AG08396 (cell line): Measurements from ENCODE around the gene UBE2Q2.

ENCODE experiments used
- DNase-seq: peaks from one replicate; pipeline ENCODE4 v3.0.0; 2012; ENCODE audit warnings: low spot score, mixed read lengths

The UBE2Q2 gene

DNA sequence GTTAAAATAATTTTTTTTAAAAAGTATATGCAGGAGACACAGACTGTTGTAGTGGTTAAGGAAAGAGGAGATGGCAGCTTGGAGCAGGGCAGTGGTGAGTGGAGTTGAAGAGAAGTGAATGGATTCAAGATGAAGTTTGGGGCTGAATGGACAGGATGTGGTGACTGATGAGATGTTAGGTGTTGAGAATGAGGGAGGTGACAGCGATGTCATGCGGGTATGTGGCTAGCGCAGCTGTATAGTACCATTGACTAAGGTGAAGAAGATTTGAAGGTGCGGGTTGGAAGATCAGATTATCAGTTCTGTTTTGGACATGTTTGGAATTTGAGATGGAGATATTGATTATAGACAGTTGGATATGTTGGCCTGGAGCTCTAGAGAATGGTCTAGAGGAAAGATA, 80.5 kb downstream of the UBE2Q2 start:
- DNase-seq, result no peak

DNA sequence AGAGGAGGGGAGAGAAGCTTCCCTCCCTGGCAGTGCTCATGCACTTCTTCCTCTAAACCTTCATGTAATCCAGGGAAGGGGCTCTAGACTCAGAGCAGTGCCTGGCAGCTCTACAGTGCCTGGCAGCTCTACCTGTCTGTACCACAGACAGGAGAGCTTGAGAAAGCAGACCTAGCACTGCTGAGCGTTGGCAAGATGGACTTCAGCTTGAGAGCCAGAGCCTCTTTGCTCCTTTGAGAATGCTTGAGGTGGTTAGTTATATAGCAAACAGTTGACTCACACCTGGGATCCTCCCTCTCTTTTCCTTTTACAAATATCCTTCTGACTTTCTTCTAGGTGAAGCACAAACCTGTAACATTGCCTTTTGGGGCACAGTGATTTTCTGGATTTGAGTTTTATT, 81.3 kb downstream of the UBE2Q2 start:
- DNase-seq, result no peak

DNA sequence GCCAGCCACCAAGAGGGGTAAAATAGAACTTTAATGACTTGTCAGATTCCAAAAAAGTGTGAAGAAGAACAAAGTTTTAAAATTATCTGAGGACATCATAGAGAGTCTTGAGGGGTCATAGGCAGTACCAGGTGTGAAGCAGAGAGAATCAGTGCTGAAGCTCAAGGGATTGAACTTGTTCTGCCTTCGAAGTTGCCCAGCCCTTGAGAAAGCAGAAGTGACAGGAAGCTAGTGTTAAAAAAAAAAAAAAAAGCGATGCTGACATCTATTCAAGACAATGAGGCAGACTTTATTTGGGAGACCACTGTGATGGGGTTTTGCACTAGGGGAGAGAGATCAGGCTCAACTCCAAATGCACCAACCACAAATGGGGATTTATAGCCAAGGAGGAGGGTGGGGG, 82.2 kb downstream of the UBE2Q2 start:
- no peak for DNase-seq

DNA sequence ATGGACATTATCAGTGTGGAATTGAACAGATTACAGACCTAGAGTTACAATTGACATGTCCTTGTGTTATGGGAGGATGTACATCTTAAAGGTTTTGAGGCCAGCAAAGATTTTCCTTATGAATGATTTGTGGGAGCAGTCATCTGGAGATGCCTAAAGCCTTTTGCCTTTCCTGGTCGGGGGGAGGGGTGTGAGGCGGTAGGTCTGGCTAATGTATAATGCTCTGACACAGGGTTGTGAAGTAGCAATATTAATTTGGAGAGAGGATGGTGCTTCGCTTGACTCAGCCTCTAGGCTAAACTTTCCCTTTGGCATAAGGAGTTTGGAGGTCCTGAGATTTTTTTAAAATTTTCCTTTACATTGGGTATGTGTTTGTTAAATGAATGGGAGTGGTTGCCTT, 83.7 kb downstream of the UBE2Q2 start:
- DNase-seq, result no peak

DNA sequence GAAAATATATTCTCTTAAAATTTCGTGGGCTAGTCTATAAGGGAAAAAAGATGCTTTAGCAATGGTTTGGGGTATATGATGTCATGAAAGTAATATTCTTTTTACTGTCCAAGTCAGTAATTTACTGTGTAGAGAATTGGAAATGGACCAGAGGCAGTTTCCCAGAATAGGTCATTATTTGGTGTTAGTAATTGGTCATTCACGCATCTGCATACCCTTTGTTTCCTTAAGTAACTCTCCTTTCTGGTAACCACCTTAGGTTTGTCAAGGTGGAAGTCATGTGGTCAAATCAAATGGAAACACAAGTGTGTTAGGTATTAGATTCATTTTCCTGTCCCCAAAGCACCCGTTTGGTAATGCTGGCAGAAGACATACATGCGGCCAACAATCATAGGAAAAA, 84.4 kb downstream of the UBE2Q2 start:
- DNase-seq, result no peak

DNA sequence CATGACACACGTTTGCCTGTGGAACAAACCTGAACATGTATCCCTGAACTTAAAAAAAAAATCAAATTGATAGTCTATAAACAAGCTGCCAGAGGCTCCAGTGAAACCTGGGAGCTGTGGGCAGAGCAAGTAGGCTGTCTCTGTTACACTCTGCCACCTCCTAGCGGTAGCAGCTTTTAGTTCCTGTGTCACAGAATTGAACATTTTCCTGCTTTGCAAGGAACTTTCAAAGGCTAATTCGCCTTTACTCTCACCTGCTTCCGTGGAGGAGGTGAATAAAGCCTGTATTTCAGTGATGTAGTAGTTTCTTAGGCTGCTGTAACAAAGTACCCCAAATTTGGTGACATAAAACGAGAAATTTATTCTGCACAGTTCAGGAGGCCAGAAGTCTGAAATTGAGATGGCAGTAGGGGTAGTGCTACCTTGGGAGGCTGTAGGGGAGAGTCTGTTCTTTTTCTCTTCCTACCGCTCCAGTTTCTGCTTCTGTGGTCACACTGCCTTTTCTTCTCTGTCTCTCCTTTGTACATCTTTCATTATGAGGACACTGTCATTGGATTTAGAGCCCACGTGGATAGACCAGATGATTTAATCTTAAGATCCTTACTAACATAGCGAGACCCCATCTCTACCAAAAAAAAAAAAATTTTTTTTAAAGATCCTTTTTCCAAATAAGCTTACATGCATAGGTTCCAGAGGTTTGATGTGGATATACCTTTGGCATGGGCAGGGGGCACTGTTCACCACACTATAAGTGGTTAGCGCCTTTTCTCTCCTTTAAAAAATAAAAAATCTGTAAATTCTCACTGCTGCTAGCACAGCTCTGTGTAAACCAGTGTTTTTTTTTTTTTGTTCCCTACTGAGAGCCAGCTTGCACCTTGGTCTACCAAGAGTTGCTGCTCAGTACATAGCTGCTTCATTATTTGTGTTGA, 85.7 kb downstream of the UBE2Q2 start:
- DNase-seq, result no peak

DNA sequence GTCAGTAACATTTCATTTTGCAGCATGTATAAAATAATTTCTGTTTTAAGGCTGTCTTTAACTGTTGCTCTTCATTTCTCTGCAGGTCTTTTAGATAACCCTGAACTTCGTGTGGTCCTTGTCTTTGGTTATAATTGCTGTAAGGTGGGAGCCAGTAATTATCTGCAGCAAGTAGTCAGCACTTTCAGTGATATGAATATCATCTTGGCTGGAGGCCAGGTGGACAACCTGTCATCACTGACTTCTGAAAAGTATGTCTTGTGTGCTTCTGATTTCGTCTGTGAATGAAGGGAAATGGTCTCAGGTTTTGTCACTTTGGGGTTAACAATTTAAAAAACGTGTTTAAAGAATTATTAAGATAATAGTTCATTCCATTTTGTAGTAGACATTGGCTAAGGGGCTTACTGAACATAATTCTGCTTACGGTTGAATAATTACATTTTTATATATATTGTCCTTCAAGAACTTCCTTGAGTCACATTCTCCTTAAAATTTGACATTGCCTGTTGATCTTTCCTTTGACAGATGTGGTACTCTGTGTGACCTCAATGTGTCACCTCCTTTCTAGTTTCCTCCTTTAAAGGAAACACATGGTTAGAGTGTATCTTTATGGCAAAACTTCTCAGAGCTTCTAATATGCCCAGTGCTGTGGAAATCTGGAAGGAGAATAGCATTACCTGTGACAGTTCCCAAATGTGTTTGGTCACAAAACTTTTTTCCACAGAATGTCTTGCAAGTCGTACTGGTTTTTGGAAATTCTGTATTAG, 86.7 kb downstream of the UBE2Q2 start:
- DNase-seq, result no peak

DNA sequence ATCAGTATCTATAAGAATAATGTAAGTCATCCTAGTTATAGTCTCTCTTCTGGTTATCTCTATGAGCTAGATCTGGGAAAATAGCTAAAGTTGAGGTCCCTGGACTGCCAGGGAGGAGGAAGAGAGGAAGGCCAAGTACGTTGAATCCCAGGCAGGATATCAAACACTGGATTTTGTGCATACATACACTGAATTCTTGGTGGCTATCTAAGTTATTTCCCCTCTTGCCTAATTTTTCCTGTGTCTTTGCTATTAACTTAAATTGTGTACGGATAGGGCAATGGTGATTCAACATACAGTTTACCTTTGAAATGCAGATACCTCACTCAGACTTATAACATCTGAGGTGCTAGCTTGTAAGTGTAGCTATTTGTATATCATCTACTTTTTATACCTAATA, 87.6 kb downstream of the UBE2Q2 start:
- DNase-seq, result no peak

DNA sequence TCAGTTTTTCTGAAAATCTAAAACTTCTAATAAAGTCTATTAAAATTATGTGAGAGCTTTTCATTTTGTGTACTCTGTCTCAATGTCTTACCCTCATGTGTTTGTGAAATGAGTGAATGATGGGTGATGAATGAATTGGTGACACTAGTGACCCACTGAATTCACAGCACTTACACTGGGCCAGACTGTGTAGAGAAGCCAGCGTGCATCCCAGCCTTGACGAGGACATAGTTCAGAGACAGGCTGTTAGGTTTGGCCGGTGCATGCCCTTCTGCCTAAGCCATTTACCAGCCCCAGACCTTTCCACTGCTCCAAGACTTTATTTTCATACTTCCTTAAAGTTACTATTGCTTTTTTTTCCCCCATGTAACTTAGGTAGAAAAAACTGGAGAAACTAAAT, 99.2 kb downstream of the UBE2Q2 start:
- DNase-seq, result no peak

DNA sequence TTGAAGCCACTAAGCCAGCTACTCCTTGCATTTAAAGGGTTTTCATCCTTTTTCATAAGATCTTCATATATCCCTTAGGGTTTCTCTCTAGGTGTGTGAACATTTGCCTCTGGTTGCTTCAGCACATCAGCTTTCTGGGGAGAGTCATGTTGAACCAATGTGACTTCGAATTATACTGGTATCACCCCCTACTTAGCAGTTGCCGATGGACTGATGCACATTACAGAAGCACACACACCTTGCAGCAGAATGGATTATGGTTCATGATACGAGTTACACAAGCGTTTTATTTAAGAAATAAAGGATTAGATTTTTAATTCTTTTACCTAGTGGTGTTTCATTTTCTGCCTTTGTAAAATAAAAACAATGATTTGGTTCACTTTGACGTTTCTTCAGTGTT, 100.0 kb downstream of the UBE2Q2 start:
- no peak for DNase-seq

DNA sequence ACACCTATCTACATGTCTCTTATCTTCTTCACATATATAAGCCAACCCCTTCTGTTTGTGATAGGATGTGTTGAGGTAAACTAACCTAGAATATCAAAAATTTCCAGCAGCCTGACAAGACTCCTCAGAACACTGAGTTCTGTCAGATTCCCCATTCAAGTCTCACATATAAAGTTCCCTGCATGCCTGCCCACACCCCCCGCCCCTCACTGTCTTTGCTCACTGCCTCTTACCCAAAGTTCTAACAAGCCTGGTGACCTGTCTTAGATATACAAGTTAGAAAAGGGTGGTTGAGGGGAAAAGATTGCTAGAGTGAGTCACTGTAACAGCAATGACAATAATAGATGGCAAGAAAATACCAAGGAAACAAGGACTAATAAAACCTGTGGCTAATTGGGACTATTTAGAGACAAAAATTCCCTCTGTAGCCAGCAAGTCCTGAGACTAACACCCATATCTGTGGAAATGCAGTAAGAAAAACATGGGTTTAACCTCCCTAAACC, 100.5 kb downstream of the UBE2Q2 start:
- no peak for DNase-seq

DNA sequence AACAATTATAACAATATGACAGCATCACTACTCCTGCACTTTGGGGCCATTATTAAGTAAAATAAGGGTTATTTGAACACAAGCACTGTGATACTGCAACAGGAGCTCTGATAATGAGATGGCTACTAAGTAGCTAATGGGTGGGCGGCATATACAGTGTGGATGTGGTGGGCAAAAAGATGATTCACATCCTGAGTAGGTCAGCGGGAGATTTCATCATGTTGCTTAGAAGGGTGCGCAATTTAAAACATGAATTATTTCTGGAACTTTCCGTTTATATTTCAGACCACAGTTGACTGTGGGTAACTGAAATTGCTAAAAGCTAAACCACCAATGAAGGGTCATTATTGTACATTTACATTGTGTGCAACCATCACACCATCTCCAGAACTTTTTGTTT, 102.7 kb downstream of the UBE2Q2 start:
- no peak for DNase-seq

DNA sequence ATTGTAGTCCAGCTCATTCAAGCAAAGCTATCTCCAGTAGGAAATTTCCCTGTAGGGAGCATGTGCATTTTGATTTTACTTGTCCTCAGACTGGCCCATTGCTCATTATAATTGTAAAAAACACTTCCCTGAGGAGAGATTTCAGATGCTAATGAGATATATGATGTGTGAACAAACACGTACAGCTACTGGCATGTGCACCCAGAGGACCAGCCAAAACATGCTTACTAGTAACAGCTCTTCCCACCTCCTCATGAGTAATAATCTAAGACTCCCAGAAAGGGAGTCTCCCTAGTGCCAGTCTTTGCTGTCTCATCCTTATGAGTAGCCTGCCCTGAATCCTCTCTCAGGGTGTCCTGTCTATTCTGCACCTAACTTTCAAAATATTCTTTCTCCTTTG, 103.8 kb downstream of the UBE2Q2 start:
- DNase-seq, result peak; percentile 18

DNA sequence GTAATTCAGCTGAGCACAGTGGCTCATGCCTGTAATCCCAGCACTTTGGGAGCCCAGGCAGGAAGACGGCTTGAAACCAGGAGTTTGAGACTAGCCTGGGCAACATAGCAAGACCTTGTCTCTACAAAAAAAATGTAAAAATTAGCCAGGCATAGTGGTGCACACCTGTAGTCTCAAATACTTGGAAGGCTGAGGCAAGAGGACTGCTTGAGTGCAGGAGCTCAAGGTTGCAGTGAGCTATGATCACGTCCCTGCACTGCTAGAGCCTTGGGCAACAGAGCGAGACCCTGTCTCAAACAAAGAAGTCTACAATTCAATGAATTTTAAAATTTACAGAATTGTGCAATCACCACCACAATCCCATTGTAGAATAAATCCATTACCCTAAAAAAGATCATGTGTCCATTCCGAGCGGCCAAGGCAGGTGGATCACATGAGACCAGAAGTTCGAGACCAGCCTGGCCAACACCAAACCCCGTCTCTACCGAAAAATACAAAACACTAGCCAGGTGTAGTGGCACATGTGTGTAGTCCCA, 105.6 kb downstream of the UBE2Q2 start:
- no peak for DNase-seq
